Osteoblast (primary cell): ENCODE measurements around the gene HOPX. TPM values are rescaled to one million over a fixed set of nuclear protein-coding genes. Genes with fewer than 3 reads are reported as not detected.
"Not testable (repeated sequence)": the region's sequence is repeated elsewhere in the genome, so short reads cannot be mapped to it uniquely, and the experiment has no call there.

Experiments
- DNase-seq: peaks from one replicate; pipeline ENCODE4 v3.0.0; 2011; ENCODE audit warnings: low spot score, mixed read lengths; ENCODE audit not compliant: insufficient read length; ENCODE audit errors: missing footprints
- H2AFZ ChIP-seq: 2 replicates; pipeline ENCODE4 v1.6.0; 2011; ENCODE audit warnings: mild to moderate bottlenecking, low read length
- H3K27ac ChIP-seq: 2 replicates; pipeline ENCODE4 v1.5.1; 2011; ENCODE audit warnings: mild to moderate bottlenecking, low read depth, low read length, moderate library complexity
- H3K27me3 ChIP-seq: 2 replicates; pipeline ENCODE4 v1.6.0; 2012; ENCODE audit warnings: mild to moderate bottlenecking, control low read depth, inconsistent platforms, low read length, moderate library complexity; ENCODE audit not compliant: insufficient read depth
- H3K36me3 ChIP-seq: 2 replicates; pipeline ENCODE4 v1.5.1; 2011; ENCODE audit warnings: mild to moderate bottlenecking, low read length, control low read depth, moderate library complexity; ENCODE audit not compliant: insufficient read depth
- H3K4me1 ChIP-seq: 2 replicates; pipeline ENCODE4 v1.5.1; 2011; ENCODE audit warnings: mild to moderate bottlenecking, low read length, control low read depth, moderate library complexity; ENCODE audit not compliant: insufficient read depth
- H3K4me2 ChIP-seq: 2 replicates; pipeline ENCODE4 v1.6.0; 2011; ENCODE audit warnings: mild to moderate bottlenecking, low read length; ENCODE audit not compliant: insufficient read depth
- H3K4me3 ChIP-seq: fragments of 200-600 bp; sonication (generic); 3 replicates; pipeline ENCODE4 v1.5.1; 2012; ENCODE audit warnings: mild to moderate bottlenecking, low read length, inconsistent platforms; ENCODE audit not compliant: insufficient read depth
- H3K79me2 ChIP-seq: 2 replicates; pipeline ENCODE4 v1.6.0; 2012; ENCODE audit warnings: mild to moderate bottlenecking, low read length, control low read depth, inconsistent platforms; ENCODE audit not compliant: insufficient read depth
- H3K9me3 ChIP-seq: 2 replicates; pipeline ENCODE4 v1.5.1; 2011; ENCODE audit warnings: low read depth, low read length, control low read depth
- H4K20me1 ChIP-seq: 2 replicates; pipeline ENCODE4 v1.6.0; 2012; ENCODE audit warnings: mild to moderate bottlenecking, low read length, control low read depth; ENCODE audit not compliant: insufficient read depth
- total RNA-seq: library from RNA; depleted of rRNA; stranded (reverse); fragments of >200 nt; gene quantifications from 2 replicates; pipeline ENCODE4 v1.2.3, GENCODE V29; 2012
- TF ChIP-seq, protein P1 (sequence below): IDR thresholded peaks from 2 replicates; pipeline ENCODE4 v1.5.1; 2011; ENCODE audit warnings: mild to moderate bottlenecking, low read depth, low read length, moderate library complexity; ENCODE audit errors: extremely low read depth

HOPX gene, protein sequence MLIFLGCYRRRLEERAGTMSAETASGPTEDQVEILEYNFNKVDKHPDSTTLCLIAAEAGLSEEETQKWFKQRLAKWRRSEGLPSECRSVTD
- total RNA-seq: 0.29 and 0.36 TPM in 2 replicates

DNA sequence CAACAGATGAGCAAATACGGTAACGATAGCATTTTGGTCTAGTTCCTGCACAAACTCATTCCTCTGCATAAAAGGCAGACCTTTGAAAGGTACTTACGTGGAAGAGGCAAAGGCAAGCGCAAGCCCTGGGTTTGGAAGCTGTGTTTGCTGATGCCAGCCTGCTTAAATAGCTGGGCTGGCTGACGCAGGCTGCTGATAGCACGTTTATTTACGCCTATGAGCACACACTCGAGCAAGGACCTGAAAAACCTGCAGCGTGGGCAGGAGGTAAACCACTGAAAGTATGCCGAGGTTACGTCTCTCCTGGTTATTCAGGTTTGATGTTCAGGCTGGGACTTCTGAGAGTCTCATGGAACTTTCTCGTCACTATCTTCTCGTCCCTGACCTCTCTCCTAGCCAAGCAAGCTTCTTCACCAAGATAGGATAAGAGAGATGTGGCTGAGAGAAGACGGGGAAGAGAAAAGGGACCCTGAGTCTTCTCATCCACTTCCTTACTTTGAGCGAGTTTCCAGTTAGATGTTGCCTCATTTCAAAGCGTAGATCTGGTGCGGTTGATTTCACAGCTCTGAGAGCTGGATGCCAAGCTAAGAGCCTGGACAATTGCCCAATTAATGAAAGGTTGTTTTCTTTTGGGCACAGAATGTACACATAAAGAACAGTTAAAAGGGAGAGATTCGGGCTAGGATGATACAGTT, at the start of gene HOPX:
HOPX (minus strand) TSS at position 139 of the 695 bp plus-strand sequence. CDS start 23,480 bp downstream, outside the sequence.
- Histone ChIP-seq H3K4me3 (peak within 1 kb of the TSS; percentile 4), H3K79me2 (no peaks in the 10 kb centered on the region), H4K20me1 (no peaks in the 10 kb centered on the region), H3K9me3 (no peaks in the 10 kb centered on the region), H3K27me3 (peaks cover 36% of the 10 kb centered on the region), H3K36me3 (no peaks in the 10 kb centered on the region), H3K4me2 (peak within 1 kb of the TSS; percentile 57), H3K4me1 (peaks cover 11% of the 10 kb centered on the region), H2AFZ (peak within 1 kb of the TSS; percentile 2), H3K27ac (no peak within 1 kb of the TSS)
- DNase-seq: no peak
- TF ChIP-seq, protein P1, sequence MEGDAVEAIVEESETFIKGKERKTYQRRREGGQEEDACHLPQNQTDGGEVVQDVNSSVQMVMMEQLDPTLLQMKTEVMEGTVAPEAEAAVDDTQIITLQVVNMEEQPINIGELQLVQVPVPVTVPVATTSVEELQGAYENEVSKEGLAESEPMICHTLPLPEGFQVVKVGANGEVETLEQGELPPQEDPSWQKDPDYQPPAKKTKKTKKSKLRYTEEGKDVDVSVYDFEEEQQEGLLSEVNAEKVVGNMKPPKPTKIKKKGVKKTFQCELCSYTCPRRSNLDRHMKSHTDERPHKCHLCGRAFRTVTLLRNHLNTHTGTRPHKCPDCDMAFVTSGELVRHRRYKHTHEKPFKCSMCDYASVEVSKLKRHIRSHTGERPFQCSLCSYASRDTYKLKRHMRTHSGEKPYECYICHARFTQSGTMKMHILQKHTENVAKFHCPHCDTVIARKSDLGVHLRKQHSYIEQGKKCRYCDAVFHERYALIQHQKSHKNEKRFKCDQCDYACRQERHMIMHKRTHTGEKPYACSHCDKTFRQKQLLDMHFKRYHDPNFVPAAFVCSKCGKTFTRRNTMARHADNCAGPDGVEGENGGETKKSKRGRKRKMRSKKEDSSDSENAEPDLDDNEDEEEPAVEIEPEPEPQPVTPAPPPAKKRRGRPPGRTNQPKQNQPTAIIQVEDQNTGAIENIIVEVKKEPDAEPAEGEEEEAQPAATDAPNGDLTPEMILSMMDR: no peak

DNA sequence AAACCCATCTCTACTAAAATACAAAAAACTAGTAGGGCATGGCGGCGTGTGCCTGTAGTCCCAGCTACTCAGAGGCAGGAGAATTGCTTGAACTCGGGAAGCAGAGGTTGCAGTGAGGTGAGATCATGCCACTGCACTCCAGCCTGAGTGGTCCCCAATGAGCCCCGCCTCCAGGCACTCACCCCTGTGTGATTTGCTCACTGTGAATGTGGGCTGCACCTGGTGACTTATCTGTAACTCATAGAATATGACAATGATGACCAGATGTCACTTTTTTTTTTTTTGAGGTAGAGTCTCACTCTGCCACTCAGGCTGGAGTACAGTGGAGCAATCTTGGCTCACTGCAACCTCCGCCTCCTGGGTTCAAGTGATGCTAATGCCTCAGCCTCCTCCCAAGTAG, 49.0 kb upstream of the HOPX start:
- H3K9me3 ChIP-seq: no peaks in the 10 kb centered on the region

DNA sequence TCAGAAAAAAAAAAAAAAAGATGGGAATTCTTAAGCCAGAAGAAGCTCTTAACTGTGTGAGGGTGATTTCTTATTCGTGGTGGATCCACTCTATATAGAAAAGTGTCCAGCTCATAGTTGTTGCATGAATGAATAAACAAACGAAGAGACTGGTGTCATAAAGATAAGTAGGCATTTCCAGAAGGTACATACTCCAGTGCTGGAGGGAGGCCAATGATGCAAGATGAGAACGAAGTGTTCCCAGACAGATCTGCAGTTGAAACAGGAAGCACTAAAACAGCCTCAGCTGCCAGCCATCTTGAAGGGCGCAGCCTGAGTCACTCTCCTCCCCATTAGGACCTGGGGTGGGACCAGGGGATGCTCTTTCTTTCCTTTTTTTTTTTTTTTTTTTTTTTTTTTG, 47.4 kb upstream of the HOPX start:
- TF ChIP-seq, protein P1: no peak
- no peak for DNase-seq
- H3K4me3 ChIP-seq: no peak overlapping the region
- no peaks in the 10 kb centered on the region for H4K20me1 ChIP-seq
- no peak overlapping the region for H3K27ac ChIP-seq
- H3K4me1 ChIP-seq: peaks cover 3% of the 10 kb centered on the region
- H3K36me3 ChIP-seq: no peaks in the 10 kb centered on the region
- peaks cover 2% of the 10 kb centered on the region for H3K27me3 ChIP-seq
- H2AFZ ChIP-seq: no peak overlapping the region
- no peak overlapping the region for H3K4me2 ChIP-seq
- no peaks in the 10 kb centered on the region for H3K79me2 ChIP-seq
- H3K9me3 ChIP-seq: no peaks in the 10 kb centered on the region

More for the DNA sequence above, 49.0 kb upstream of the HOPX start:
- H3K4me2 ChIP-seq: no peak overlapping the region
- DNase-seq: no peak
- no peaks in the 10 kb centered on the region for H3K79me2 ChIP-seq
- H4K20me1 ChIP-seq: no peaks in the 10 kb centered on the region
- peaks cover 3% of the 10 kb centered on the region for H3K4me1 ChIP-seq
- no peak overlapping the region for H3K27ac ChIP-seq
- H2AFZ ChIP-seq: no peak overlapping the region
- H3K36me3 ChIP-seq: no peaks in the 10 kb centered on the region
- TF ChIP-seq, protein P1: no peak
- H3K4me3 ChIP-seq: no peak overlapping the region
- H3K27me3 ChIP-seq: peaks cover 2% of the 10 kb centered on the region

DNA sequence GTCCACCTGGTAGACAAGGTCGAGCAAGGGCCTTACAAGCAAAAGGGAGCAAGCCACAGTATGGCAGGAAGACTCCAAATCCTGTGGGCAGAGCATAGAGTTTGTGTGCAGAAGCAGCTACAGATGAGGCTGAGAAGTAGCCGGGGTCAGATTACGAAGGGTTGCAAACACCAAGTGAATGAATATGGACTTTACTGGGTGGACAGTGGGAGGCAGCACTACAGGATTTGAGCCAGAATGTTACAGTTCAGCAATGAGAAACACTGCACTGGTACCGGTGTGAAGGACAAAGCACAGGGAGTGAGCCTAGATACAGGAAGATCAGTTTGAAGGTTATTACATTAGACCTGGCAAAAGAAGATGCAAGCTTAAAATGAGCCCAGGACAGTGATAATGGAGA, 46.1 kb upstream of the HOPX start:
- H3K79me2 ChIP-seq: no peaks in the 10 kb centered on the region
- H2AFZ ChIP-seq: no peak overlapping the region
- no peaks in the 10 kb centered on the region for H3K9me3 ChIP-seq
- H3K36me3 ChIP-seq: no peaks in the 10 kb centered on the region
- peak; percentile 78 for DNase-seq
- H3K4me3 ChIP-seq: no peak overlapping the region
- H3K4me2 ChIP-seq: no peak overlapping the region
- H3K27me3 ChIP-seq: peaks cover 2% of the 10 kb centered on the region
- H3K27ac ChIP-seq: no peak overlapping the region
- TF ChIP-seq, protein P1: no peak
- peaks cover 3% of the 10 kb centered on the region for H3K4me1 ChIP-seq
- H4K20me1 ChIP-seq: no peaks in the 10 kb centered on the region

DNA sequence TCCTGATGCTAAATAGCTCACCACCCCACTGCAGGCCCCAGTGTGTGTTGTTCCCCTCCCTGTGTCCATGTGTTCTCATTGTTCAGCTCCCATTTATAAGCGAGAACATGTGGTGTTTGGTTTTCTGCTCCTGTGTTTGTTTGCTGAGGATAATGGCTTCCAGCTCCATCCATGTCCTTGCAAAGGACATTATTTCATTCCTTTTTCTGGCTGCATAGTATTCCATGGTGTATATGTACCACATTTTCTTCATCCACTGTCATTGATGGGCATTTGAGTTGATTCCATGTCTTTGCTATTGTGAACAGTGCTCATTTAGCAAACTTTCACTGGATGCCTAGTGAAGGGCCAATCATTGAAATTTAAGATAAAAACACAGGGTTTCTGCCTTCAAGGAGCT, 45.5 kb upstream of the HOPX start:
- H3K27ac ChIP-seq, H2AFZ ChIP-seq, H3K27me3 ChIP-seq, H3K4me3 ChIP-seq, H4K20me1 ChIP-seq, H3K4me2 ChIP-seq, H3K4me1 ChIP-seq, H3K36me3 ChIP-seq, H3K79me2 ChIP-seq, DNase-seq, H3K9me3 ChIP-seq: not testable (repeated sequence)
